ENCODE data around the gene ZNF638. TPM values are rescaled to one million over a fixed set of nuclear protein-coding genes. Genes with fewer than 3 reads are reported as not detected.

Gene ZNF638
- total RNA-seq, 2 donors from 2014 or later, result 196 to 208 TPM

DNA sequence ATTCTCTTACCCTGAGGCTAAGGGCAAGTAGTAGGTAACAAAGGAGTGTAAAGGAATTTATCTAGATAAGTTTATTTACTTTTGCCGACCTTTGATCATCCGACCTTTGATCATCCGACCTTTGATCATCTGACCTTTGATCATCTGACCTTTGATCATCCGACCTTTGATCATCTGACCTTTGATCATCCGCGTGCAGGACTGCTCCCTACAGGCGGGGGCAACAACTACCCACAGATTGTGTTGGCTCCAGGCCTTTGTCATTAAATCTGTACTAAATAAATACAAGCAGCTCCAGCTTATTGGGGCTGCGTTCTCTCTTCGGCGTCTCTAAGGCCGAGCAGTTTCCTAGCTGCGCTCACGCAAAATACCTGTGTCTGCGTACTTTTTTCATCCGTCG is 56.6 kb downstream of the ZNF638 start:
- Histone ChIP-seq H3K4me1 (ENCODE audit: control insufficient read depth, insufficient read depth, low read length) (no peaks in the 10 kb centered on the region), H3K27ac (ENCODE audit: low read depth, low read length) (no peak overlapping the region), H3K9me3 (ENCODE audit: control insufficient read depth, low read length) (peaks cover 21% of the 10 kb centered on the region), H3K4me3 (ENCODE audit: low read length) (no peak overlapping the region), H3K9ac (ENCODE audit: extremely low read depth, low read length, poor library complexity, severe bottlenecking) (no peak overlapping the region), H3K27me3 (ENCODE audit: control insufficient read depth, insufficient read depth, low read length, poor library complexity, severe bottlenecking) (no peaks in the 10 kb centered on the region), H3K36me3 (ENCODE audit: control insufficient read depth, insufficient read depth, low read length) (peaks cover 91% of the 10 kb centered on the region)
- Mint-ChIP-seq H3K4me1 (no peaks in the 10 kb centered on the region), H3K4me3 (no peak overlapping the region), H3K27ac (no peak overlapping the region), H3K9me3 (peaks cover 20% of the 10 kb centered on the region), H3K36me3 (ENCODE audit: low read depth) (peaks cover 83% of the 10 kb centered on the region), H3K27me3 (ENCODE audit: insufficient read depth) (no peaks in the 10 kb centered on the region)
- WGBS, 2 experiments (ENCODE audit: insufficient coverage in 1 of 2, insufficient read length in 1 of 2), result 97 to 99% methylated on average over 12 to 16 of the region's 16 CpGs
- TF ChIP-seq, protein P1, sequence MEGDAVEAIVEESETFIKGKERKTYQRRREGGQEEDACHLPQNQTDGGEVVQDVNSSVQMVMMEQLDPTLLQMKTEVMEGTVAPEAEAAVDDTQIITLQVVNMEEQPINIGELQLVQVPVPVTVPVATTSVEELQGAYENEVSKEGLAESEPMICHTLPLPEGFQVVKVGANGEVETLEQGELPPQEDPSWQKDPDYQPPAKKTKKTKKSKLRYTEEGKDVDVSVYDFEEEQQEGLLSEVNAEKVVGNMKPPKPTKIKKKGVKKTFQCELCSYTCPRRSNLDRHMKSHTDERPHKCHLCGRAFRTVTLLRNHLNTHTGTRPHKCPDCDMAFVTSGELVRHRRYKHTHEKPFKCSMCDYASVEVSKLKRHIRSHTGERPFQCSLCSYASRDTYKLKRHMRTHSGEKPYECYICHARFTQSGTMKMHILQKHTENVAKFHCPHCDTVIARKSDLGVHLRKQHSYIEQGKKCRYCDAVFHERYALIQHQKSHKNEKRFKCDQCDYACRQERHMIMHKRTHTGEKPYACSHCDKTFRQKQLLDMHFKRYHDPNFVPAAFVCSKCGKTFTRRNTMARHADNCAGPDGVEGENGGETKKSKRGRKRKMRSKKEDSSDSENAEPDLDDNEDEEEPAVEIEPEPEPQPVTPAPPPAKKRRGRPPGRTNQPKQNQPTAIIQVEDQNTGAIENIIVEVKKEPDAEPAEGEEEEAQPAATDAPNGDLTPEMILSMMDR (conservative IDR thresholded peaks at IDR 0.05), result peak; percentile 15
- no peak for DNase-seq

DNA sequence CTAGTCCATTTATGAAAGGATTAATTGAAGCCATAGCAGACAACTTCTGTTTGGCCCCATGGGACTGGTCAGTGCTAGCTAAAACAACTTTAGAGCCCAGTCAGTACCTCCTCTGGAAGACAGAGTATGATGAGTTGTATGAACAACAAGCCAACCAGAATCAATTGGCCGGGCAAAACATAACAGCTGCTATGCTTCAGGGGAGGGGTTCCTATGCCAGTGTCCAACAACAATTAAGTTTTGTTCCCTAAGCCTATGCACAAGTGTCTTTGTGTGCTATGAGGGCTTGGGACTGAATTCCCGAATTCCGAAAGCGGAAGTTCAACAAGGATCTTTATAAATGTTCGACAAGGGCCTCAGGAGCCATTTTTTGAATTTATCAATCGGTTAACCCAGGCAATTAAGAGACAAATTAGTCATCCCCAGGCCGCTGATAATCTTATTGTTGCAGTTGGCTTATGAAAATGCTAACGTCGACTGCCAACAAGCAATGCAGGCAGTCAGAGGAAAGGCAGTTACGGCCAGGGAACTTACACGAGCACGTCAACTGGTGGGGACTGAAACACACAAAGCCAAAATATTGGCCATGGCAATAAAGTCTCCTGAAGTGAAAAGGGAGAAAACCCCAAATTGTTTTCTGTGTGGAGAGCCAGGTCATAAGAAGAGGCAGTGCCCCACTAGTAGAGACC is 57.9 kb downstream of the ZNF638 start:
- Histone ChIP-seq H3K27me3 (ENCODE audit: control insufficient read depth, insufficient read depth, low read length, poor library complexity, severe bottlenecking) (no peaks in the 10 kb centered on the region), H3K9me3 (ENCODE audit: control insufficient read depth, low read length) (peaks cover 22% of the 10 kb centered on the region), H3K27ac (ENCODE audit: low read depth, low read length) (no peak overlapping the region), H3K4me3 (ENCODE audit: low read length) (no peak overlapping the region), H3K9ac (ENCODE audit: extremely low read depth, low read length, poor library complexity, severe bottlenecking) (no peak overlapping the region), H3K4me1 (ENCODE audit: control insufficient read depth, insufficient read depth, low read length) (no peaks in the 10 kb centered on the region), H3K36me3 (ENCODE audit: control insufficient read depth, insufficient read depth, low read length) (peaks cover 93% of the 10 kb centered on the region)
- Mint-ChIP-seq H3K27me3 (ENCODE audit: insufficient read depth) (no peaks in the 10 kb centered on the region), H3K27ac (no peak overlapping the region), H3K4me1 (no peaks in the 10 kb centered on the region), H3K4me3 (no peak overlapping the region), H3K36me3 (ENCODE audit: low read depth) (peaks cover 85% of the 10 kb centered on the region), H3K9me3 (peaks cover 20% of the 10 kb centered on the region)
- TF ChIP-seq, protein P1 (conservative IDR thresholded peaks at IDR 0.05), result no peak
- 96 to 97% methylated on average over 11 to 12 of the region's 12 CpGs for whole genome bisulfite sequencing, 2 experiments (ENCODE audit: insufficient coverage in 1 of 2, insufficient read length in 1 of 2)
- DNase-seq, result no peak

- no peak for DNase-seq
- H3K4me3 ChIP-seq (ENCODE audit: low read length), result no peak overlapping the region
- H3K36me3 ChIP-seq (ENCODE audit: control insufficient read depth, insufficient read depth, low read length), result peaks cover 94% of the 10 kb centered on the region
- H3K4me3 Mint-ChIP-seq, result no peak overlapping the region
- TF ChIP-seq, protein P1 (conservative IDR thresholded peaks at IDR 0.05), result no peak
- no peak overlapping the region for H3K27ac Mint-ChIP-seq
- no peaks in the 10 kb centered on the region for H3K27me3 ChIP-seq (ENCODE audit: control insufficient read depth, insufficient read depth, low read length, poor library complexity, severe bottlenecking)
- no peaks in the 10 kb centered on the region for H3K4me1 Mint-ChIP-seq
- H3K9me3 ChIP-seq (ENCODE audit: control insufficient read depth, low read length), result peaks cover 14% of the 10 kb centered on the region
- no peaks in the 10 kb centered on the region for H3K4me1 ChIP-seq (ENCODE audit: control insufficient read depth, insufficient read depth, low read length)
- H3K27me3 Mint-ChIP-seq (ENCODE audit: insufficient read depth), result no peaks in the 10 kb centered on the region
- peaks cover 91% of the 10 kb centered on the region for H3K36me3 Mint-ChIP-seq (ENCODE audit: low read depth)
- no peak overlapping the region for H3K9ac ChIP-seq (ENCODE audit: extremely low read depth, low read length, poor library complexity, severe bottlenecking)
- 98 to 99% methylated on average over 7 to 8 of the region's 8 CpGs for WGBS, 2 experiments (ENCODE audit: insufficient coverage in 1 of 2, insufficient read length in 1 of 2)
- H3K9me3 Mint-ChIP-seq, result peaks cover 16% of the 10 kb centered on the region
- H3K27ac ChIP-seq (ENCODE audit: low read depth, low read length), result no peak overlapping the region
Observed at GRCh38 chr2:71393216-71393615, 61.6 kb downstream of the ZNF638 start.
